Thymus (tissue), 11 donors: ENCODE results near the gene MUC20. TPM values are rescaled to one million over a fixed set of nuclear protein-coding genes. Genes with fewer than 3 reads are reported as not detected.

ENCODE experiments used
- DNase-seq, 9 donors: peaks; one replicate each; pipeline ENCODE4 v3.0.0-alpha.2; 2013; ENCODE audit warnings: low spot score in 9 of 9, low read depth in 6 of 9, missing footprints in 1 of 9
- H3K27ac ChIP-seq, 2 donors: one replicate each; pipeline ENCODE4 v1.5.1; 2013; ENCODE audit warnings: control low read depth in 1 of 2, low read depth in 1 of 2, low read length in 1 of 2, mild to moderate bottlenecking in 1 of 2, moderate library complexity in 1 of 2
- H3K27me3 ChIP-seq, 2 donors: one replicate each; pipeline ENCODE4 v1.5.1; 2013; ENCODE audit warnings: low read length in 1 of 2; ENCODE audit not compliant: control insufficient read depth in 2 of 2, insufficient read depth in 1 of 2
- H3K36me3 ChIP-seq, 2 donors: one replicate each; pipeline ENCODE4 v1.5.1; 2013; ENCODE audit warnings: low read length in 1 of 2, mild to moderate bottlenecking in 1 of 2, moderate library complexity in 1 of 2; ENCODE audit not compliant: control insufficient read depth in 2 of 2, insufficient read depth in 2 of 2
- H3K4me1 ChIP-seq, 2 donors: one replicate each; pipeline ENCODE4 v1.5.1; 2013; ENCODE audit warnings: low read length in 2 of 2; ENCODE audit not compliant: control insufficient read depth in 2 of 2, insufficient read depth in 2 of 2
- H3K4me3 ChIP-seq, 2 donors: one replicate each; pipeline ENCODE4 v1.5.1; 2013; ENCODE audit warnings: low read length in 2 of 2, control low read depth in 1 of 2, mild to moderate bottlenecking in 1 of 2
- H3K9me3 ChIP-seq, 2 donors: one replicate each; pipeline ENCODE4 v1.5.1; 2013; ENCODE audit warnings: low read length in 1 of 2, mild to moderate bottlenecking in 1 of 2; ENCODE audit not compliant: control insufficient read depth in 2 of 2, insufficient read depth in 1 of 2
- WGBS: extraction: QIAGEN DNeasy Blood & Tissue Kit; methylation state at CpG from one replicate; pipeline ENCODE4 v1.1.7; 2013; 5-methylcytosine and 5-hydroxymethylcytosine counted together
- polyA plus RNA-seq: library from polyadenylated mRNA; stranded (reverse); fragments of 200-250 nt; gene quantifications from one replicate; pipeline ENCODE4 v1.2.3, GENCODE V29; 2013
- total RNA-seq: library from RNA; stranded (reverse); fragments of 120-200 nt; gene quantifications from one replicate; pipeline ENCODE4 v1.2.4, GENCODE V29; 2013
- donor health status: healthy.

Gene MUC20
- total and polyA plus RNA-seq, 2 donors, result 1.2 to 5.7 TPM

DNA sequence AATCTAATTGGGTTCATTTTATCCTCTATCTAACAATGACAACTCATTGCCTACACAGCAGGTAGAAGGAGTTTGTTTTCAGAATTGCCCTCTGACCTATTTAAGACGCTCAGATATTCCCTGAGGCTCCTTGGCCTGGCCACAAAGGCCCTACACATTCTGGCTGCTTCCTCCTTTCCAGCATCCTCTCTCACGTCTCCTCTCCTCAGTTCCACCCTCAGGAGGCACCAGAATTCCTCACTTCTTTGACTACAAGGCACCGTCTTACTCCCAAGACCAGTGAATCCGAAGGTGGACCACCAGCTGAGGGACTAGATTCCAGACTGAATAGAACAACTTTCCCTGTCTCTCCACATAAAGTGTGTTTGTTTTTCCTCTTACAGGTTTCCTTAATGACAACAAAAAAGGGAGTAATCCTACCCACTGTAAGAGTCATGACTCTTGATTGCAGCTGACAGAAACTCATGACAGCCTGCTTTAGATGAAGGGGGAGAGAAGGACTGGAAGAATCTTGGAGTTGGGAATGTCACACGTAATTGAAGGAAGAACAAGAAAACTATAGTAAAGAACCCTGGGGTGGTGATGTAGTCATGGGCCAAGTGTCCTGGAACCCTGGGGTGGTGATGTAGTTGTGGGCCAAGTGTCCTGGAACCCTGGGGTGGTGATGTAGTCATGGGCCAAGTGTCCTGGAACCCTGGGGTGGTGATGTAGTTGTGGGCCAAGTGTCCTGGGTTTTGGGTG is 22.0 kb upstream of the MUC20 start:
- no peak for DNase-seq
- Histone ChIP-seq H3K4me1 (no peaks in the 10 kb centered on the region), H3K27ac (peak overlapping the region in 1 of 2 donors; percentile 69), H3K4me3 (no peak overlapping the region), H3K9me3 (peaks cover 0 to 1% of the 10 kb centered on the region in 2 donors), H3K36me3 (peaks cover 9 to 17% of the 10 kb centered on the region in 2 donors), H3K27me3 (no peaks in the 10 kb centered on the region)
- WGBS, result 95% methylated on average over 5 of the region's 5 CpGs

DNA sequence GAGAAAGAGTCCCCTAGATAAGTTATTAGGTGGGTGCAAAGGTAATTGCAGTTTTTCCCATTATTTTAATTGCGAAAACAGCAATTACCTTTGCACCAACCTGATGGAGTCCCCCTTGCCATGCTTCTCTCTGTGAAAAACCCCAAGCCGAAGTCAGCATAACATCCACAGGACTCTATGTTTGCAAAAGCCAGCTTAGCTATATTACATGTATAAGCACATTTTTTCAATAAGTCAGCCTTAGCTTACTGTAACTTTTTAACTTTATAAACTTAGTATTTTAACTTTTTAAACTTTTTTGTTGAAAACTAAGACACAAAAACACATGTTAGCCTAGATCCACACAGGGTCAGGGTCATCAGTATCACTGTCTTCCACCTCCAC is 21.4 kb upstream of the MUC20 start:
- no peaks in the 10 kb centered on the region for H3K4me1 ChIP-seq
- H3K27me3 ChIP-seq, result no peaks in the 10 kb centered on the region

DNA sequence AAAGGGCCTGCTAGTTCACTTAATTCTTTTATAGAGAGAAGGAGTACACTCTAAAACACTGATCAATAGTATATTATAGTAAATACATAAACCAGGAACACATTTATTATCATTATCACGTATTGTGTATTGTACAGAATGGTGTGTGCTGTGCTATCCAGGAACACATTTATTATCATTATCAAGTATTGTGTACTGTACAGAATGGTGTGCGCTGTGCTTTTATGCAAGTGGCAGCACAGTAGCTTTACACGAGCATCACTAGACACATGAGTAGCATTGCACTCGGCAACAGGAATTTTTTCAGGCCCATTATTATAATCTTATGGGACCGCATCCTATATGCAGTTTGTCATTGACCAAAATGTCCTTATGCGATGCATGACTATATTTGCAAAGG is 20.9 kb upstream of the MUC20 start:
- Histone ChIP-seq H3K36me3 (peaks cover under 1 to 9% of the 10 kb centered on the region in 2 donors), H3K4me3 (no peak overlapping the region), H3K9me3 (peaks cover 0 to 1% of the 10 kb centered on the region in 2 donors), H3K27ac (no peak overlapping the region), H3K4me1 (no peaks in the 10 kb centered on the region), H3K27me3 (no peaks in the 10 kb centered on the region)
- 73% methylated on average over 6 of the region's 6 CpGs for WGBS
- DNase-seq, result no peak

More for the DNA sequence above, 21.4 kb upstream of the MUC20 start:
- no peak for DNase-seq
- 96% methylated on average over 2 of the region's 2 CpGs for whole genome bisulfite sequencing
- H3K36me3 ChIP-seq, result peaks cover 3 to 14% of the 10 kb centered on the region in 2 donors
- H3K4me3 ChIP-seq, result no peak overlapping the region
- H3K9me3 ChIP-seq, result peaks cover 0 to 1% of the 10 kb centered on the region in 2 donors
- H3K27ac ChIP-seq, result no peak overlapping the region

DNA sequence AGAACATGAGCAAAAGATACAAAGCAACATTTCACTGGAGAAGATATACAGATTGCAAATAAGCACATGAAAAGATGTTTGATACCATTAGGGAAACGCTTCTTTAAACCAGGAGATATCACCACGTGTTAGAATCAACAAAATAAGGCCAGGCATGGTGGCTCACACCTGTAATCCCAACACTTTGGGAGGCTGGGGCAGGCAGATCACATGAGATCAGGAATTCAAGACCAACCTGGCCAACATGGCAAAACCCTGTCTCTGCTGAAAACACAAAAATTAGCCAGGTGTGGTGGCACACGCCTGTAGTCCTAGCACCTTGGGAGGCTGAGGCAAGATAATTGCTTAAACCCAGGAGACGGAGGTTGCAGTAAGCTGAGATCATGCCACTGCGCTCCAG is 20.5 kb upstream of the MUC20 start:
- Histone ChIP-seq H3K9me3 (peaks cover 0 to 1% of the 10 kb centered on the region in 2 donors), H3K4me3 (no peak overlapping the region), H3K4me1 (no peaks in the 10 kb centered on the region), H3K27ac (no peak overlapping the region), H3K36me3 (peaks cover 0 to 7% of the 10 kb centered on the region in 2 donors), H3K27me3 (no peaks in the 10 kb centered on the region)
- 90% methylated on average over 5 of the region's 5 CpGs for WGBS
- DNase-seq, result no peak

DNA sequence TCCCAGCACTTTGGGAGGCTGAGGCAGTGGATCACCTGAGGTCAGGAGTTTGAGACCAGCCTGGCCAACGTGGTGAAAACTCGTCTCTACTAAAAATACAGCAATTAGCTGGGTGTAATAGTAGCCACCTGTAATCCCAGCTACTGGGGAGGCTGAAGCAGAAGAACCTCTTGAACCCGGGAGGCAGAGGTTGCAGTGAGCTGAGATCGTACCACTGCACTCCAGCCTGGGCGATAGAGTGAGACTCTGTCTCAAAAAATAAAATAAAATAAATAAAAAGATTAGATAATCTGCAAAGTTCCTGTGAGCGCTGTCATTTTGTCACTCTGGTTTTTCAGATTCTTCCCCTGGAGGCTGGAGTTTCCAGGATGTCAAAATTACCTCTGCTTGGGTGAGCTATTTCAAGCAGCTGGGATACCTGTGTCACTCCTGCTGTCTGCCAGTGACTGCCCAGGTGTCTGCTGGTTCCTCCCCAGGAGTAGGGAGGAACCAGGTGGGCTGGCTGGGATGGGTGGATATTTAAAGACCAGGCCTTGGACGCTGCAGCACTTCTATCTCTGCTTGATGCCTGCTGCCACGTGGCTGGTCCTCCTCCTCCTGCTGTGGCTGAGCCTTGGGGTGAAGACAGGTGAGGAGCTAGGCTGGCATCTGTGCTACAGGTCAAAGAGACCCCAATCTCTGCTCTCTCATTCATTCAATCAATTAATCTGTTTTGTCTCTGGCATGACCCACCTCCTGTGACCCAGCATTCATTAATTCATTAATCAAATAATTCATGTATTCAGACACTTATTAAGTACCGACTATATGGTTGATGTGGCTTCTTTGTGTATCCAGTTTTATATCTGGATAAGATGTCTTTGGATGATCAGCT is 19.5 kb upstream of the MUC20 start:
- 82% methylated on average over 9 of the region's 9 CpGs for WGBS
- DNase-seq, result no peak
- Histone ChIP-seq H3K4me3 (no peak overlapping the region), H3K9me3 (peaks cover 0 to 1% of the 10 kb centered on the region in 2 donors), H3K27ac (no peak overlapping the region), H3K4me1 (no peaks in the 10 kb centered on the region), H3K36me3 (peaks cover 0 to 7% of the 10 kb centered on the region in 2 donors), H3K27me3 (no peaks in the 10 kb centered on the region)

DNA sequence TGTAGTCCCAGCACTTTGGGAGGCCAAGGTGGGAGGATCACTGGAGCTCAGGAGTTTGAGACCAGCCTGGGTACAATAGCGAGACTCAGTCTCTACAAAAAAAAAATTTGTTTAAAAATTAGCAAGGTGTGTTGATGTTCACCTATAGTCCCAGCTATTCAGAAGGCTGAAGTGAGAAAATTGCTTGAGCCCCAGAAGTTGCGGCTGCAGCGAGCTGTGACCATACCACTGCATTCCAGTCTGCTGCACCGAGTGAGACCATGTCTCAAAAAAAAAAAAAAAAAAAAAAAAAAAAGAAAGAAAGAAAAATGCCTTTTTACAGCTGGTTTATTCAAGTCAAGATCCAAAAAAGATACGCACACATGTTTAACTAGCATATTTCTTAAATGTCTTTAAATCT is 17.0 kb upstream of the MUC20 start:
- no peaks in the 10 kb centered on the region for H3K4me1 ChIP-seq
- no peak for DNase-seq
- WGBS, result 89% methylated on average over 5 of the region's 5 CpGs

DNA sequence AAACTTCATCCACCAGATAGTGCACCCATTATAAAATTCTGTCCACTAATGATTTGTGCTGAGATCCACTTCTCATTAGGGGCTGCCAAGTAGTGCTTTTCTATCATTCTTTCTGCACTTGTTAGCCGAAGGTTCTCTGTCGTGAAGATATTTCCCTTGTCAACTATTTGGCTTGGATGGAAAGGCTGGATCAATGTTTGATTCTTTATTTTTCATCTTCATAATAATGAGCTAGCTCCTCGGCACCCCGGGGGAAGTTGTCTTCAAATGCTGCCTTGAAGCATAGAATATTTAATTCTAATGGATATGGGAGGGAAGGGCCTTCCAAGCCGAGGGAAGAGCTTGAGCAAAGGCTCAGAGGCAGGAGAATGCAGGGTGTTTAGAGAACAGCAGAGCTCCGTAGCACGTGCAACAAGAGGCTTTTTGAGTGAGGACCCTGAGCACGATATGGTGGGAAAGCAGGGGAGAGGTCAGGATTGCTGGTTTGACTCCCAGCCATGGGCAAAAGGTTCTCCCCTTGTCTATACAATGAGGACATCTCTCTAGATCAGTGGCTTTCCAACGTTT is 16.3 kb upstream of the MUC20 start:
- no peak for DNase-seq
- no peak overlapping the region for H3K4me3 ChIP-seq
- no peaks in the 10 kb centered on the region for H3K4me1 ChIP-seq
- no peaks in the 10 kb centered on the region for H3K27me3 ChIP-seq
- 79% methylated on average over 9 of the region's 9 CpGs for whole genome bisulfite sequencing
- no peak overlapping the region for H3K27ac ChIP-seq
- H3K9me3 ChIP-seq, result peaks cover 1 to 3% of the 10 kb centered on the region in 2 donors
- H3K36me3 ChIP-seq, result no peaks in the 10 kb centered on the region

More for the DNA sequence above, 17.0 kb upstream of the MUC20 start:
- Histone ChIP-seq H3K36me3 (peaks cover 0 to 2% of the 10 kb centered on the region in 2 donors), H3K27ac (no peak overlapping the region), H3K27me3 (no peaks in the 10 kb centered on the region), H3K4me3 (no peak overlapping the region), H3K9me3 (peaks cover 1 to 3% of the 10 kb centered on the region in 2 donors)

DNA sequence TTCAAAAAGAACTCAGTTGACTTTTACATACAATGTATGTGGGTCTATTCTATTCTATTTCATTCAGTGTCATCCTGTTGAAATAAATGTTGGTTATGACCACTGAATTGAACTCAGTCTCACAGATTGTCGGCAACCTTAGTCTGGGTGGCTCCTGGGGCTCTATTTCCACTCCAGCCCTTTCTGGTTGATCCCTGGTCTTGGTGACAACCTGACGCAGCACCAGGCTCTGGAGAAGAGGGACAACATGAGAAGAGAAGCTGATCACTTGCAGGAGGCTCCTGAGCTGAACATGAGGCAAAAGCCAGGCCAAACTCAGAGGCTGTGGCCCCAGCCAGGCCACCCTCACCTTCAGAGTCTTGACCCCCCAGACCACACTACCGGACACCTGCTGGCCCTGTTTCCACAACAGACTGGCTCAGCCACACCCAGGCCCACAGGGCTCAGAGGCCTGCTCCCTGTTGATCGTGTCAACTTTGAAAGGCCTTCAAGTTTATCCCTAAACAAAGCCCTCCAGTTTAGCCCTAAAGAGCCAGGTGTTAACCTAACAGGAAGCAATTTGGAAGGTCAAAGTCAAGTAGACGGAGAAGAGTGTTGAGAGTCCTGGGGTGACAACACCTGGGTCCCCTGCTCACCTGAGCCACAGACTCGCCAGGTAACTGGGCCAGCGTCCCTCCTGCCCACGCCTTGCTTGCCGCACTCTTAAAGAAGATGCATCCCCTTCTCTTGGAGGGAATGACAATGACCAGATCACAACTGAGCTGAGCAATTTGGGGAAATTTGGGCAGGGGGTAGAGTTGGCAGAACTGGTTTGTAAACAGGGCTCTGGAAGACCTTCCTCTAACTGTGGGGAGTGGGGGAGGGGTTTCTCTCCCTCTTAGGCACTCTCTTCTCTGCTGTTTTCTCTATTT is 15.4 kb upstream of the MUC20 start:
- H3K9me3 ChIP-seq, result peaks cover 1 to 3% of the 10 kb centered on the region in 2 donors
- no peaks in the 10 kb centered on the region for H3K4me1 ChIP-seq
- H3K27me3 ChIP-seq, result no peaks in the 10 kb centered on the region
- no peak overlapping the region for H3K4me3 ChIP-seq
- H3K36me3 ChIP-seq, result no peaks in the 10 kb centered on the region
- no peak for DNase-seq
- H3K27ac ChIP-seq, result no peak overlapping the region
- whole genome bisulfite sequencing, result 93% methylated on average over 9 of the region's 9 CpGs
